B cell (primary cell): ENCODE data around the gene RNF212.

ENCODE experiments used
- CTCF ChIP-seq: fragments of 200-600 bp; IDR thresholded peaks from one replicate; pipeline ENCODE4 v1.8.0; 2022; ENCODE audit warnings: antibody characterized with exemption, mild to moderate bottlenecking
- EZH2 ChIP-seq: IDR thresholded peaks from 2 replicates; pipeline ENCODE4 v1.6.1; 2012; ENCODE audit warnings: borderline replicate concordance, low read depth, mild to moderate bottlenecking, moderate library complexity, low read length; ENCODE audit not compliant: insufficient read depth, poor library complexity, severe bottlenecking

- TF ChIP-seq EZH2 (no peak), CTCF (no peak)
Measured at GRCh38 chr4:1150875-1151274, 37.5 kb upstream of the RNF212 start.
